HUDEP-2 (cell line): ENCODE measurements around the gene UMAD1.

ENCODE experiments used
- DNase-seq, 76 experiments: peaks; one replicate each; lab custom pipeline; 2025; ENCODE audit not compliant: unreplicated experiment in 76 of 76; lab: John Stamatoyannopoulos, UW

Gene UMAD1

DNA sequence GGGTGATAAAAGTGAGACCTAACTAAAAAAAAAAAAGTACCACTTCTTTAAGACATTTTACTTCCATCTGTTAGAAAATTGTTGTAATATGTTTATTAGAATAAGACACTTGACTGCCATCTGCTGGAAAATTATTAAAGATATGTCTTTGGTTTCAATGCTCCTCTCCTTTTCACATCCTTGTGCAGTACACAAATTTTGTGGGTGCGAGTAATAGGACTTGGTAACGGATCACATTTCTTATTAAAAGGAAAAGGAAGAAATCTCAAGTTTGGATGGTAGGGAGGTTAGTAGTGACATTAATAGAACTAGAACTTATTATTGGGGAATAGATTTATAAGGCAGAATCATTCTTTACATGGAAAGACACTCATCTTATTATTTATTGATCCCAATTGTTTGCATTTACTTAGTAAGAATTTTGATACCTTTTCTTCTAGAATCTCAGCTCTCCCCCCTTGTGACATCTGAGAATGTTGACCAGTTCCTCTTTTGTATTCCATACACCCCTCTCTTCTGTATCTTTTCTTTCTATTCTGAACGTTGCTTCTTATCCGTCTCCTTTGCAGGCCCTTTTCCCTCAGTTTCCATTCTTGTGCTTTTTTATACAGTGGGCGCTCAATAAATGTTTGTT, 120.9 kb downstream of the UMAD1 start:
- peak in 19 of 76 experiments; percentile 1 to 43 (median 26) for DNase-seq

DNA sequence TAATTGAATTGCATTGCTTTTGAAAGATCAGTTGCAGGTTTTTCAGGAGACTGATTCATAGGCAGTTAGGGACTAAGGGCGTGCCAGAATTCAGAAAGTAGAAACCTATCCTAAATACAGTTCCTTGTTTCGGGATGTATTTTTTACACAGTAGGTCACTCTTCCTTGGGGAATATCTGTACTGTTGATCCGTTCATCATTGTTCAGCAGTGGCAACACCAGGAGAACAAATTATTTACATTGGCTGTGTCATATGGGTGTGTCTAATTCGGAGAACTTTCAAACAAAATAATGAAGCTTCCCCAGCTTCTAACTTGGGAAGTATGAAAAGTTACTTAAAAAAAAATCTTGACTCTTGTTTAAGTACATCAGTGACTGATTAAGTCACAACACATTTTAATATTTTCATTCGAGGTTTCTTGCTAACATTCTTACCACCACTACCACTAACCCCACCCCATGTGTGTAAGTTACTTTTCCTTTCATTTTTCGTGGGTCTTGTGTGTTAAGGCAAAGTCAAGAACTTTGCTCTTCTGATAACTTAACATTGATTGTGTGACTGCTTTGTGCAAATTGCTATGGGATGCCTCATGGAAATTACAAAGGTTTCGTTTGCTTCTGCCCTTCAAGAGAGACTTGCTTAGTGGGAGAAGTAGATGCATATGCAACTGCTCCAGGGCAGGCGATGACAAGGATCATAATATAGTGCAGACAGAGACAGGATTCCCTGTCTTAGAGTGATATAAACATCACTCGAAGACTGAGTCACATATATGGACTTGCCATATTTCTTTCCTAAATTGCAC, 121.6 kb downstream of the UMAD1 start:
- DNase-seq, result peak in 16 of 76 experiments; percentile 3 to 42 (median 24)

DNA sequence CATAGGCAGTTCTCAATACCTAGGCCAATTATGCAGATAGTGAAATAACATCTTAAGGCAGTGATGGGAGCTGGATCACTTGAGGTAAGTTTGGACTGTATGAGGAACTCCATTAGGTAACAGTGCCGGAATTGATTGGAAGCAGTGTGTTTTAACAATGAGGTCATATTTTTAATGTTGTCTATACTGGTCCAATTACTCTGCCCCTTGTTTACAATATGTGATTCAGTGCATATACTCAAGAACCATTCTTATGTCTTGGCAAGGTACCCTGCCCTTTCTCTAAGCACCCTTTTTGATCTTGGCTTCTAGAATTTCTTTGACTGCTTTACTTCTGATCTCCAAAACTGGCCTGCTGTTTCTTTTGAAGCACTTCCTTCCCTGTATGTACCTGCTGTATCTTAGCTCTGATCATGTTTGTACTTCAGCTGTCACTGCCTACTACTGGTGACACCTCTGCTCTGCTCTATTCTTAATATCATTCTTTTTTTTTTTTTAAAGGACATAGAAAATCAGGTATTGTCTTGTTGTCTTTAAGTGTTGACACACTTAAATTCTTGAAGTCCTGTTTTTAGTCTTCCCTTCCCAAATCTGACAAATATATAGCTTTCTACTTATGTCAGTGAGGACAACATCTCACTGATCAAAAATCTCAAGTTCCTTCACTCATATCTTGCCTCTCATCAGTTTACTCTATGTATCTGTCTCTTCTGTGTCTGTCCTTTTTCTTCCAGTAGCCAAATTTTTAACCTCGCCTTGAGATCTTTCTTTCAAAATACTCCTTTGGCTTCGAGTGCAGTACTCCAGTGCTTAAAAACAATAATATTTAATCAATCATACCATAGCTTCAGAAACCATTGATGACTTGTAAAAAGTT, 124.2 kb downstream of the UMAD1 start:
- DNase-seq, result no peak

DNA sequence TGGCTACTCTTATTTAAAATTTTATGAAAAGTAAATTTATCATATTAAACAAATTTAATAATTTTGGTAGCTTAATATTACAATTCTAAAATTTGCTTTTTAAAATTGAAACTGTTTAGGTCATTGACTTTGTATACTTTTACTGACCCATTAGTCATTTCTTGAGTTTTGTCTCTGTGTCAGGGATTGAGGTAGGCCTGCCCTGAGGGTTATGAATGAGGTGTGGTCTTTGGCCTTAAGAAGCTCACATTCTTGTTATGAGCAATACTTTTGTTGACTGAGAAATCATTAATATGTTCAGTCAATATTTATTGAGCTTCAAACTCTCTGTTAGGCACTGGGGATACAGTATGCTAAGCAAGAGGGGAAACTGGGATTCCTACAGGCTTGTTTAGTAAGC, 124.9 kb downstream of the UMAD1 start:
- no peak for DNase-seq

DNA sequence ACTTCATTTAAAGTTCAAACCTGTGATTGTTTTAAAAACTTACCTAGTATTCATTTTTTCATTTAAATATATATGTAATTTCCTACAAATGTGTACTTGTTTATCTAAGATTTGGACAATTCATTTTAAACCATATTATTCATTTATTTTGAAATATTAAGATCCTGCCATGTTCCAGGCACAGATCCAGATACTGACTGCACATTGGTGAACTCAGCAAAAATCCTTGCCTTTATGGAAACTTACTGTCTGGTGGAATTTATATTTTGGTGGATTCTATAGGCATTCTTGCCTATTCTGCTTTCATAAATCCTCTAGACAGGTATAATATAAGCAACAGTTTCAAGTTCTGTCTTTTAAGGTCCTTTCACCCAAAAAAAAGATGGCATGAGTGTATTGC, 126.1 kb downstream of the UMAD1 start:
- no peak for DNase-seq

DNA sequence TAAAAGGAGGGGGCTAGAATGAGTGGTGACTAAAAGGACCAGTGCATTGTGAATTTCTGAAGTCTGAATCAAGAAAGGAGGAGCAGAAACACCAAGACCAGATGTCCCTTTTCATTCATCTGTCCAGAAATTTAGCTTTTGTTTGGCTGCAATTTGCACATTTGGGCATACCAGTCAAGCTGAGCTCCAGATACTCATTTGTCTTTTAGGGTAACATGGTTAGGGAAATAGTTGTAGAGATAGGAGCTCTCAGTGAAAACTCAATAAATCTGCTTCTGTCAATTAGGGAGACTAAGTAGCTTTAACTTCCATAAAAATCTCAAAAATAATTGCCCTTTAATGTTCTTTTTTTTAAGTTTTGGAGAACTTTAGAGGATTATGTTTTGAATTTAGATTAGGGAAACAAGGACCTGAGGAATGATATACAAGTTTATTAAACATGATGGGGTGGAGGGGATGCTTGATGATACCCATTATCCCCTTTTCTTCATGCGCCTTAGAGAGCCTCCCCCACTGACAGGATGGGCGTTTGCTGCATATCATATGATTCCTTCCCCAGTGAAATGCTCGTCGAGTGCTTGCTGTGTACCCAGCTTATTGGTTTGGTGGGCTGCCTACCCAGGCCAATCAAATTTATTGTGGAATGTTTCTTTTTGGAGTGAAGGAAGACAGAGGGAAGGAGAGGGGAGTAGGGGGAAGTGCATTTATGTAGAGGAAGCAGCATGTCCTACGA, 128.6 kb downstream of the UMAD1 start:
- DNase-seq, result no peak

DNA sequence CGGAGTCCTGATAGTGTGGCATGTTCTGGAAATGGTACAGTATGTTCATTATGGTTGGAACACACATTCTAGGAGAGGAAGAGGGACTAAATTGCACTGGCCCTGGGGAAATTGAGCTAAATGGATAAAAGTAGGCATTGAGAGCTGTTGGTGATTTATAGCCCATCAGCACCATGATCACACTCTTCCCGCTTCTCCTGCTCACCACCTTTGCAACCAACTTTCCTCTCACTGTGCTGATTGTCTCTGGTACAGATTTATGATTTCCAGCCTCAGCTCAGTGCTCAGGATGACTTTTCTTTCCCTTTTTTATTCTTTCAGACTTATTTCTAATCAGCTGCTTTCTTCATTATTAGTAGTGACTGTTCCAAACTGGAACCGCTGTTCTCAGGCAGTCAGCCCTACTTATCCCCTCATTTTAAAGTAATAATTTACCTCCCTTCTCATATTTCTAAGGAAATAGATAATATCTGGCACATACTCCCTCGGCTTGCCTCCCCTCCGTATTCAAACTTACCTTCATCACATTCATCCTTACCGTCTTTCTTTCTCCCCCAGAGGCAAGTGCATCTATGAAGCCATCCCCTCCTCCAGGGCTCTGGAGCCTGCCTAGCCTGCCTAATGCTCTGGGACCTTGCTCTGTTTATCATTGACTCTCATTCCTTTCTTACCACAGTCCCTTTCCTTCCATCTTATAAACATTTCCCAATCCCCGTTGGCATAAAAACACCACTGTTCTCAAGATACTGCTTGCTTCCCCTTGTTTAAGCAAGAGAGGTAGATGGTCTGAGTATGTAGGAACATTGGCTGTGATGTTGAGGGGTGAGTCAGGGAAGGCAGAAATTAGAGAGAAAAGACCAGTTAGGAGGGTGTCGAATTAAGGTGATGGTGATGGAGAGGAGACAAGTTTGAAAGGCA, 129.4 kb downstream of the UMAD1 start:
- no peak for DNase-seq

DNA sequence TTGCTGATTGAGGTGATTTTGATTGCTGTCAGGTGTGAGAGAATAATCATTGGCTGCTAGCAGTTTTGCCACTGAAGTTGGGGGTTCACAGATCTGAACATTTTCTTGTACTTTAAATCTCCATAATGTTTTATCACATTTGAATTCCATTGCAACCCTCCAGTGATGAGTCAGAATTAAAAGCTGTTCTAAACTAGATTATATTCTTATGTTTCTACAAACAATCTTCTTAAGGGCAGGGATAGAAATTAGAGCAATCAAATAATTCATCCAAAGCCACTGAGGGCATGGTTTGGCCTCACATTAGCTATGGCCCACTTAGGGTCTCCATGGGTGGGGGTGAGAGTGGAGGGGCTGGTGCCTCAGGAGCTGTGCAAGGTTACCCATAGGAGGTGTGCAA, 130.9 kb downstream of the UMAD1 start:
- DNase-seq, result no peak

DNA sequence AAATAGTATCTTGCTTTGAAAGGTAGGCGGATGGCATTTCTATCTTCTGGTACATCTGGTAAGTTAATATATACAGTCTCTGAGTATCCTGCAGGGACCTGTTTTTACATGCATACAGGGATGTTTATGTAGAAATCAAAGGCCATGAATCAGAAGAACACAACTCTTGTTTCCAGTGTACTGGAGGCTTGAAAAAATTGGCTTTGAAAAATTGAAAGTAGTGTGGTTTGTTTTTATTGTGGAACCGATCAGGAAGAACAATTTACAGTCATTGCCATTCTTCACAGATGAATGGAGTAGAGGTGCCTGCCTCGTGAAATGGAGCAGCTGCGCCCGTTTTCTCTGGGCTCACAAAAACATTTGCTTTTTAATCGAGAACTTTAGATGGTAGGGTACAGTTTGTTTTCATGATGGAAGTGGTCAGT, 131.9 kb downstream of the UMAD1 start:
- no peak for DNase-seq

DNA sequence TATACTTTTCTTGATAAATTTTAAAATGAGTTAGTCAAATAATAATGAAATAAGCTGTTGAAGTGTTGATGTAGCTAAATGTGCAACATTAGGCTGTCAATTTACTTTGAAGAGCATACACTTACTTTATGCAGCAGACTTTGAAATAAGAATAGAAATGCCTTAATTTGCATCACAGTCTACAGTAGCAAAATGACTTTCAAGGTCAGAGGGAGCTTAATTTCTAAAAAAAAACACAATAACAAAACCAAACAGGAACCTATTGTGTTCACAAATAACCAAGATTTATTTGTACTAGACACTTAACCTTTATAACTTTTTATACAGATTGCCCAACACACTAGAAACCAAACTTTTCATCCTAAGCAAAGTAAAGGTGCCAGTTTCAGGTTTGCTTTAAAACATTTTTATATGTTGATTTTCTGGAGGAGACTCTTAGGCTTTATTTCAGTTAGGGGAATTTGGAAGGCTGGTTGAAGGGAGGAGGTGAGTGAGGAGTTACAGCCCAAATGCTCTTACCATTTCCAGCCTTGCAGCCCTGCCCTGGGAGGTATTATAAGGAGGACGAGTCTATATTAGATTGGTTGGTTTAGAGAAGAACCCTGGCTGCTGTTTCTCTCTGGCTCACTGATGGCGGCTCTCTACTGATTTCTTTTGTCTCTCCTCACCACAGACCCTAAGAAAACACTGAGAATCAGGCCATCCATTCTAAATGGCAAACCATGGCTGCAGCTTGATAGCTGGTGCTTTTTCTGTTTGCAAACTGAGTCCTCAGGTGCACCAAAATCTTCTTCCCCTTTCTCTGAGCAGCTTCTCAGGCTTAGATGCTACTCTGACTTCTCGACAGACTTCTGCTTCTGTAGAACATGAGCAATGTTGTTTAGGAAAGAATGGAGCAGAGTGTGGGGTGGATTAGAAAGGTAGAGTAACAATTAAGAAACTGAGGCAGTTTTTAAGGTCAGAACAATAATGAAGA, 133.1 kb downstream of the UMAD1 start:
- no peak for DNase-seq

DNA sequence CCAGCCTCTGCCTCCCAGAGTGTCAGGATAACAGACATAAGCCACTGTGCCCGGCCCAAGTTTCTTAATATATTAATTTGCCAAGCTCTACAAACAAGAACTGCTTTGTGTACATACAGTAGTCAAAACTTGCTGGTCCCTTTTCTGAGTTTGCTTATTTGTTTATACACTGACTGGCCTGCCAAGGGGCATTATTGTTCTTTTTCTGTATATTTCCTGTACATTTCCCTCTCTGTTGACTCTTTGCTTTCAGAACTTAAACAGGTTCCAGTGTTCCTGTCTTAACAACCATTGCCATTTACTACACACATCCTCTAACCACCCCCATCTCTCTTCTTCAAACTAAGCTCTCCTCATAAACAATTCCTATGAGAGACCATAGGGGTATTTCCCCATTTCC, 139.3 kb downstream of the UMAD1 start:
- no peak for DNase-seq

DNA sequence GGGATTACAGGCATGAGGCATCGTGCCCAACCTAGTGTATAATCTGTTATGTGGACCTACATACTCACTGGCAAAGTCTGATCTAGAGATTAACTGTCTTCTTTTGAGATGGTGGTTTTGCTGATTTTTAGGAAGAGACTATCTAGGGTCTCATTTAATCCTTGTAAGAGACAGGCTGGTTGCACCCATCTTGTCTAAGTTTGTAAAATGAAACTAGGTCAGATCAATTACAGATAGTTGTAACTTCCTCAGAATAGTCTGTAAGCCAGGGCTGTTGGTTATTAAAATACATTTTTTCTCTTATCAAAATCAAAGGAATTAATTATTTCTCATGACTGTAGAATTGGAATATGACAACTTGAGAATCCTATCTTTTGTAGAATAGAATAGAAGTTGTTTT, 142.4 kb downstream of the UMAD1 start:
- DNase-seq, result no peak

DNA sequence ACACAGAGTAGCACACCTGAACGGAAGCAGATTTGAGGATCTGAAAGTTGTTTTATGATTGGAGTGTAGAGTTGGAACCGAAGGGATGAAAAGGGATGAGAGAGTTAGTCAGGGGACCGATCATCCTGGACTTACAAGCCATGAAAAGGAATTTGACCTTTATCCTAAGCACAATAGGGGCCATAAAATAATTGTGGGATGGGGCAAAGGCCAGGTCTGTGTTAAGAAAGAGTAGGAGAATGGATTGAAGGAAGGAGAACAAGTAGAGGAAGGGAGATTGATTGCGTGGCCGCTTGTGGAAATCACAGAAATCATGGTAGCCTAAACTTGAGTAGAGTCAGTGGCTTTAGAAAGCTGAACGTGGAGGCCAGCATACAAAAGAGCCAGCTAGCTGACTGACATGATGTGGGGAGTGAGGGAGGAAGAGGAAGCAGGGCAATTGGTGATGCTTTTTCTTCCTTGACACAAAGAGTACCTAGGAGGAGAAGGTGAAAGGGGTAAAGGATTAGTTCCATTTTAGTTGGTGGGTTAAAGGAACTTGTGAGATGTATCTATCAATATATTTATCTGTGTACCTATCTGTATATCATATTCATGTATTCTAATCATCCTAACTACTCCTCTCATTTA, 144.9 kb downstream of the UMAD1 start:
- no peak for DNase-seq

DNA sequence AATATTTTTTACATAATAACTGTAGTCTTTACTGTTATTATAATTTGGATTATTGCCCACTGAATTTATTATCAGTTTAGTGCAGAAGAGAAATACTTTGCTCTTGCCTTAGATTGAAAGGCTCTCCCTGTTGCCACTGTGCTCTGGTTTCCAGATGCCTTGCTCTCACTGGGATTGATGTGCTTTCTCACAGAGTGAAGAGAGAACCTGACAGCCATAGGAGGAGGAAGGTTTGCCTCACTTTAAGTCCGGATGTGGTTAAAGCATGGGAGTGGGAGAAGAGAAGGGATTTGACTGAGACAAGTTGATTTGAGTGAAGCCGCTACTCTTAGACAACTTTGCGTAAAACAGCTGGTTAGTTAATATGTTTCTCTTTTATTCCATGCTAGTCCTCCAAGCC, 146.0 kb downstream of the UMAD1 start:
- DNase-seq, result no peak

DNA sequence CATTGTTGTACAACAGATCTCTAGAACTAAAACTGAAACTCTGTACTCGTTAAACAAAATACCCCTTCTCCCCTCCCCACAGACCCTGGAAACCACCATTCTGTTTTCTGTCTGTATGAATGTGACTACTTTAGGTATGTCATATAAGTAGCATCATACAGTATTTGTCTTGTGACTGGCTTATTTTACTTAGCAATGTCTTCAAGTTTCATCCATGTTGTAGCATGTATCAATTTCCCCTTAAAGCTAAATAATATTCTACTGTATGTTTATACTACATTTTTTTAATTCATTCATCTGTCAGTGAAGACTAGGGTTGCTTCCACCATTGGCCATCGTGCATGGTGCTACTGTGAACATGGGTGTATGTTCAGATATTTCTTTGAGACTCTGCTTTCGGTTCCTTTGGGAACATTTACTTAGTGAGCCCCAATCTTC, 149.0 kb downstream of the UMAD1 start:
- no peak for DNase-seq

DNA sequence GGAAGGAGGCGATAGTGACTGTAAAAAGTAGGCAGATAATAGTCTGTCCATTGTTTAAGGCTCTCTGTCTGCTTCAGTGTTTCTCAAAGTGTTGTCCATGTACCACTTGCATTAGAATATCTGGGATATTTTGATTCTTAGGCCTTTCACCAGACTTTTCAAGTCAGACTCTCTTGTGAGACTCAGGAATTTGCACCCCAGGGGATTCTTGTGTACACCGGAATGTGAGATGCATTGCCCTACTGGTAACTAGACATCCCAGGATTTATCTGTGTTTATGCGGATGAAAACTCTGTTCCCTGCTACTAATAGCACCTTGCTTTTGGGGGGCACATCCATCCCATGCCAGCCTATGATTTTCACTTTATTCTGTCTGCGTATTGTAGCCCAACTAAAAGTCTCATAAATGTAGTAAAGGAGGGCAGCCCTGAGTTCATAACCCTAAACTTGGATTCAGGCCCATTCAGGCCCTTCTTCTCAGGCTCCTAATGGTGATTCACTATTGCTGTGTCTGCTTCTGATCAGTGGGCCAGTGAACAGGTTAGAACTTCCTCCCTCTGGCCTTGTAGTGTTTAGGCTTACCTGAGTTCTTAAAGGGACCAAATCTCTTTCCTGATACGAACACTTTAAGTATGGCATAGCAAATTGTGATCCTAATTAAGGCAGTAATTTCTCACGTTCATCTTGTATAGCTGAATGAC, 149.6 kb downstream of the UMAD1 start:
- no peak for DNase-seq

DNA sequence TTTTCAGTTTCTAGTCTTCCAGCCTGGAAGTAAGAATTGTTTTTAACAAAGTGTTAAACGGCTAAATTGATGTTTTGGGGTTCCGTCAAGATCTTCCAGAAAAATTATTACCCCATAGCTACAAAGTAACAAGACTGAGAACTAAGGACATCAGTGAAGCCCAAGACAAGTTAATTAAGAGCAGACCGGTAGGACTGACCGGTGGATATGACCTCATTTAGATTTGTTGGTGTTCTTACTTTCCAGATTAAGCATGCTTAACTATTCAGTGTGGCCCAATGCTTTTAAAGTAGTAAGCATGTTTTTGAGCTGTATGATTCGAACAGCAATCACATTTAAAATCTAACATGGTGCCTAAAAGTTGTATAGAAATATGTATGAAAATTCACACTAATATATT, 151.0 kb downstream of the UMAD1 start:
- DNase-seq, result no peak
